ENCODE measurements around the gene CRELD2.

The CRELD2 gene

DNA sequence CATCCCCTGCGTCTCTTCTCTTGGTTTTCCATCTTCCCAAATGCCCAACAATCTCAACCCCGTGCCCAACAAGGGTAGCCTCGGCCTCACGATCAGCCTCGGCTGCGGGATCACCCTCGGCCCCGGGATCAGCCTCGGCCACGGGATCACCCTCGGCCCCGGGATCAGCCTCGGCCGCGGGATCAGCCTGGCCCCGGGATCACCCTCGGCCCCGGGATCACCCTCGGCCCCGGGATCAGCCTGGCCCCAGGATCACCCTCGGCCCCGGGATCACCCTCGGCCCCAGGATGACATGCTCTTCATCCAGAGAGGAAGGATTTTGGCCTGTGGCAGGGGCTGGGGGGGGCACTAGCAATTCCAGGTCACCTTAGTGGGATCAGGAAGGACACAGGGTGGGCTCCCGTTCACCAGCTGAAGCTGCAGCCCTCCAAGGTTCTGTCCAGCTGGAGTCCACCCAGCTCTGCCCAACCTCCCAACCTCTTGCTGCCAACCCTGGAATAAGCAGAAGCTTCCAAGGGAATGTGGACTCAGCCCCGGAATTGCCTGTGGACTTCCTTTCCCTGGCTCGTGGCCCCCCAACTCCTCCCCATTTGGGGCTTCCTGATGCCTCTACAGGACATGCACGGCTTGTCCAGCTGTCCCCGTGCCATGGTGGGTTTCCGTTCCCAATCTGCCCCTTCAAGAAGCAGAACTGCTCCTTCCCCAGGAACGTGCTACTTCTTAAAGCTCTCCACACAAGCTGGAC lies 6.4 kb upstream of the CRELD2 start:
- no peak for DNase-seq (ENCODE audit: low read depth in 2 of 2)

DNA sequence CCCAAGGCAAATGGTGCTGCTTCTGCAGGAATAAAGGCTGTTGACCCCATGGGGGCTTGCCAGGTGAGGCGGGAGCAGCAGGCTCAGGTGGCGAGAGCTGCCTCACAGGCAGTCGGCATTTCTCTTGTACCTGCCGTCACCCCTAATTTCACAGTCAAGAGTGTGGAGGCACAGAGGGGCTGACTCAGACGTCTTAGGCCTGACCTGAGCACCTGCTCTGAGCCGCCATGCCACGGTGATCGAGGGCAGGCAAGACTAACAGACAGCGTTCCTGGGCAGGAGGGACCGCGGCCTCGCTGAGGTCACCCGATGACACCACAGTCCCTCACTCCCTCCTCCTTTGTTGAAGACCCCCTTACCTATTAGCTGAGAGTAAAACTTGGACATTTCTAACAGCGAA lies 5.4 kb upstream of the CRELD2 start:
- no peak for DNase-seq (ENCODE audit: low read depth in 2 of 2)

DNA sequence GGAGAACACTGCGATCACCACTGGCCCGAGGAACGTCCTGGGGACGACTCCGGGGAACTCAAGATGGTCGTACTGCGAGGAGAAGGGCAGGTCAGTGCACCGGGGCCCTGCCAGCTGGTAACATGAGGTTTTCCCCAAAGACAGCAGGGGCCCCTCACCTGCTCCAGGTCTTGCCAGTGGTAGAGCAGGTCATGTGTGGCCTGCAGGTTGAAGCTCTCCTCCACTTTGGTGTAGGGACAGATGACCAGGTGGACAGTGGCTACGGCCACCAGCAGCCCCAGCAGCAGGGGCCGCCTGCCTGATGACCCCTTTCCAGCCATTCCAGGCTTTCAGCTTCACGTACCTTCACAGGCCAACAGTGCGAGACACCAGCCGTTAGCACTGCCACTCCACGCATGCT lies 5.0 kb upstream of the CRELD2 start:
- no peak for DNase-seq (ENCODE audit: low read depth in 2 of 2)

DNA sequence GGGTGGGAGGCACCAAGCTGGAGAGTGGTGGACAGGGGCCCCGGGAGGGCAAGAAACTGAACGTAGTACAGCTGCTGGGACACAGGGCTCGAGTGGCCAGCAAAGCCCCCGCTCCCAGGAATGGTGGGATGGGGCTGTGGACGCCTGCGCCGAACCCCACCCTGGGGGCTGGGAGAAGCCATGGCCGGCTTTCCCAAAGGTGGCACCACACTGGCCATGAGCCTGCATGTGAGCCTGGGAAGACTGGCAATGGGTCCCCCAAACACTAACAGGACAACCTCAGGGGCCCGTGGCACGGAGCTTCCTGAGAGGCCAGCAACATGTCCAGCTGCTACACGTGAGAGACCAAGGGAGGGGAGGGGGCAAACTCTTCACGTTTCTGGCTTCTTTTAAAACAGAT lies 4.2 kb upstream of the CRELD2 start:
- DNase-seq (ENCODE audit: low read depth in 2 of 2): no peak

DNA sequence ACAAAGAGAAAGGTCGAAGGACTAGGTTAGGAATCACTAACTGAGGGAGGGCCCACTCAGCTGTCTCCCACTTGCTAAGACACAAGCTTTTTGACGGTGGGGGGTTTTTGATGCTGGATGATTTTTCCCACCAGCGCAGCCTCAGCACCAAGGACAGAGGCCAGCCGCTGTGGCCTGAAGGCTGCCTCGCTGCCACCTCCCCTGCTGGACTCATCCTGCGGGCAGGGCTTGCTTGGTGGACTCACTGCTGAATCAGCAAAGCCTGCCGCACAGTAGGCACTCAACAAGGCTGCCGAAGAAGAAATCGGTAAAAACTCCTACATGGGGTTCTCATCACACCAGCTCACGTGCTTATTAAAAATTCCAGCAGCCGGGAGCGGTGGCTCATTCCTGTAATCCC lies 2.8 kb upstream of the CRELD2 start:
- DNase-seq (ENCODE audit: low read depth in 2 of 2): no peak

DNA sequence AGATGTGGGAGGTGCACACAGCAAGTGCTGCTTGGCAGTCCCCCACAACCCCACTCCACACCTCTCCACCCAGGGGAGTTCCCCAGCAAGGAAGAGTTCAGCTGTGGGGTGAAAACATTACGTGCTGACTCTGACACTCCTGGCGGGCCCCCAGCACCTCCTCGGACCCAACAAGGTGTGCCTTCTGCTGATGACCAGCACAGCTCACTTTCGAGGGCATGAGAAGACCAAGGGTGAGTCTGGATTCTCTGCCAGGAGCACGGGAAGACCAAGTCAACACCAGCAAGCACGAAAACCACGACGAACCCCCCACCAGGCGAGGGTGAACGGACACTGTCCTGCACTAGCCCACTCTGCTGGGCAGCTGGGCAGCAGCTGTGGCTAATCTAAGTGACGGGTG lies 1.6 kb upstream of the CRELD2 start:
- no peak for DNase-seq (ENCODE audit: low read depth in 2 of 2)

DNA sequence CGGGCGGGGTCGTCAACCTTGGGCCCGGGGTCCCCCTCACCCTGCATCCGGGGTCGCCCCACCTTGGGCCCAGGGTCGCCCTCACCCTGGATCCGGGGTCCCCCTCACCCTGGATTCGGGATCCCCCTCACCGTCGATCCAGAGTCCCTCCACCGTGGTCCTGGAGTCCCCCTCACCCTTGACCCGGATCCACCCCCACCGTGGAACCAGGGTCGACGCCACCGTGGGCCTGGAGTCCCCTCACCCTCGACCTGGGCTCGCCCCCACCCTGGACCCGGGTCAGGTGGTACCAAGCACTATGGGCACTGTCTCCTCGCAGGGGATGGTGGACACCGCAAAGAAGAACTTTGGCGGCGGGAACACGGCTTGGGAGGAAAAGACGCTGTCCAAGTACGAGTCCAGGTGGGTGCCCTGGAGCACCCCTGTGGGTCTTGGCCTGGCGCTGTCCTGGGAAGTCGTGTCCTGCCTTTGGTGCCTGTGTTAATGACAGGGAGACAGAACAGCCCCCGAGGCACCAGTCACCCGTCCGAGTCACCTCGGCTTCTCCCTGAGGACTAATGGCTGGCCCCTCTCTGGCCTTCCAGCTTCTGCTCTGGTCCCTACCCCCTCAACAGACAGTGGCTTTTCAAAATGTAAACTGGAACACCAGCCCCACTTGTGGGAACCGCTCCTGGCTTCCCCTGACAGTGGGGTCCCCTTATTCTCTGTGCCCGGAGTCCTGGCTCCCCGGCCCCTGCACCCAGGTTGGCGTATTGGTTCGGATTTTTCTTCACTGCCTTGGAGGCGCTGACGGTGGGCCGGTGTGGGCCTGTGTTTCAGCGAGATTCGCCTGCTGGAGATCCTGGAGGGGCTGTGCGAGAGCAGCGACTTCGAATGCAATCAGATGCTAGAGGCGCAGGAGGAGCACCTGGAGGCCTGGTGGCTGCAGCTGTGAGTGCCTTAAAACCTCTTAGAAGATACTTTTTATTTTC lies 762 bp downstream of the CRELD2 start:
- no peak for DNase-seq (ENCODE audit: low read depth in 2 of 2)

DNA sequence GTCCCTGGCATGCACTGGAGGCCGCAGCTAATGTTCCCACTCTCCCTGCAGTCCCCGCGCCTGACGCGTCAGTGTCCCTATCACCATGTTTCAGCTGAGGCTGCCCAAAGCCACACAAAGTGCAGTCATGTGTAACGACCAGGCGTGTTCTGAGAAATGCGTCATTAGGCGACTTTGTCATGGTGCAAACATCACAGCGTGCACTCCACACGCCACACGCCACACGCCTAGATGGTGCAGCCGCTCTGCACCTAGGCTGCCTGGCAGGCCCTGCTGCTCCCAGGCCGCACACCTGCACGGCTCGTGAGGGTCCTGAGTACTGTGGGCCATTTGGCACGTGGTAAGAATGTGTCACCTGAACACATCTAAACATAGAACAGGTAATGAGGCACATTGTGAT lies 2.4 kb downstream of the CRELD2 start:
- DNase-seq (ENCODE audit: low read depth in 2 of 2): no peak

DNA sequence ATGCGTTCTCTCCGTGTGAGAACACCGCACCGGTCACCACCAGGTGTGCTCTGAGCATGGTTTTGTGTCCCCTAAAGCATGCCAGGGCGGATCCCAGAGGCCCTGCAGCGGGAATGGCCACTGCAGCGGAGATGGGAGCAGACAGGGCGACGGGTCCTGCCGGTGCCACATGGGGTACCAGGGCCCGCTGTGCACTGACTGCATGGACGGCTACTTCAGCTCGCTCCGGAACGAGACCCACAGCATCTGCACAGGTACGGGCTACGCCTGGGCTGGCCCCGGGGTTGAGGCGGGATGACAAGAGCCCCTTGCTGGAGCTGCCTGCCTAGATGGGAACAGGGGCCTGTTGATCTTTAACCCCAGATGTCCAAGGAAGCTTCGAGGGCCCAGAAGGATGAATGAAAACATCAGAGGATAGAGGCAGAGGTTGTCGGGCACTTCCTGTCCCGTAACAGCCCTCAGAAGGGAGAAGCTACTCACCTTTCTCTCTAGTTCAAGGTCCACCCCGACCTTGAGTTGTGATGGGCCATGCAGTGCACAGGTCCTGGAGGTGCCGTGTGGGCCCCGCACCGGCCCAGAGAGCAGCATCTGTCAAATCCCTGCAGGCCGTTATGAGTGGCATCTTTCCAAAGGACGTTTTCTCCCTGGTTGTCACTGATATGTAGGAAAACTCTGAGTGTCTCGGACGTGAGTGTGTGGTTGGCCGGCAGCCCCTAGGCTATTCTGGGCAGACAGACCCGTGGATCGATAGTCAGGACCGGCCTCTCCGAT lies 3.3 kb downstream of the CRELD2 start:
- no peak for DNase-seq (ENCODE audit: low read depth in 2 of 2)

DNA sequence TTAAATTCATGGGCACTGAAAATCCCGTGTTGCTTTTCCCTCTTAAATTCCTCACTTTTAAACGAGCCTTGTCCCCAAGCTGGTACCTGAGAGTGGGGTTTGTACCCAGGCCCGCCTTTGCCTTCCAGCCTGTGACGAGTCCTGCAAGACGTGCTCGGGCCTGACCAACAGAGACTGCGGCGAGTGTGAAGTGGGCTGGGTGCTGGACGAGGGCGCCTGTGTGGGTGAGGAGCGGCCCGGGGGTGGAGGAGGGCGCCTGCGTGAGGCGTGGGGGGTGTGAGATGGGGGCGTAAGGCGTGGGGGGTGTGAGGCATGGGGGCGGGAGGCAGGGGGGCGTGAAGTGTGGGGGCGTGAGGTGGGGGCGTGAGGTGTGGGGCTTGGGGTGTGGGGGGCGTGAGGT lies 4.0 kb downstream of the CRELD2 start:
- DNase-seq (ENCODE audit: low read depth in 2 of 2): no peak

DNA sequence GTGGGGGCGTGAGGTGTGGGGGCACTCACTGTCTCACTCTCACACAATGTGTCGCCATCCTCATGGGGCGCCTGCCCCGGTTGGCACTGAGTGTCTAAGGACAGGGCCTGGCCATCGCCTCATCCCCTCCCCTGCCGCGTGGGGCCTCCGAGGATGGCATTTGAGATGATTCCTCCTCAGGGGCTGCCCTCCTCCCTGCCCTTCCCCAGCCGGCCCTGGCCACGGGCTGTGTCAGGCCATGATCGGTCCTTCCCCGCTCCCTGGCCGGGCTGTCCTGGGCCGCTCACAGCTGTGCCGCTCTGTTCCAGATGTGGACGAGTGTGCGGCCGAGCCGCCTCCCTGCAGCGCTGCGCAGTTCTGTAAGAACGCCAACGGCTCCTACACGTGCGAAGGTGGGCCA lies 4.5 kb downstream of the CRELD2 start:
- no peak for DNase-seq (ENCODE audit: low read depth in 2 of 2)

DNA sequence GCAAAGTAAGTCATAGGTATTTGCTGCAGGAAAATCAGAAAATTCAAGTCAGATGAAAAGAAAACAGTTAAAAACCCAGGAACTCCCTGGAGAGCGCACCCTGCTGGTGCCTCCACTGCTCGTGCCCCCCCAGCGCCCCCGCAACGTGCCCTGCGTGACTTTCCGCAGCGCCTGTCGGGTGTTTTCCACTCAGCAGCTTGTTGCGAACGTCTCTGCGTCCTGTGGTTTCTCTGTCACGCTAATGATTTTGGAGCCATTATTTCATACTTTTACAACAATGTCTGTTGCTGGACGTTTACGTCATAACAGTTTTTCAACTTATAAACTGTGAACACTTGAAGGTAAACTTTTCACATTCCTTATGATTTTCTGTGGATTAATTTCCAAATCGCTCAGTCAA lies 5.0 kb downstream of the CRELD2 start:
- no peak for DNase-seq (ENCODE audit: low read depth in 2 of 2)

DNA sequence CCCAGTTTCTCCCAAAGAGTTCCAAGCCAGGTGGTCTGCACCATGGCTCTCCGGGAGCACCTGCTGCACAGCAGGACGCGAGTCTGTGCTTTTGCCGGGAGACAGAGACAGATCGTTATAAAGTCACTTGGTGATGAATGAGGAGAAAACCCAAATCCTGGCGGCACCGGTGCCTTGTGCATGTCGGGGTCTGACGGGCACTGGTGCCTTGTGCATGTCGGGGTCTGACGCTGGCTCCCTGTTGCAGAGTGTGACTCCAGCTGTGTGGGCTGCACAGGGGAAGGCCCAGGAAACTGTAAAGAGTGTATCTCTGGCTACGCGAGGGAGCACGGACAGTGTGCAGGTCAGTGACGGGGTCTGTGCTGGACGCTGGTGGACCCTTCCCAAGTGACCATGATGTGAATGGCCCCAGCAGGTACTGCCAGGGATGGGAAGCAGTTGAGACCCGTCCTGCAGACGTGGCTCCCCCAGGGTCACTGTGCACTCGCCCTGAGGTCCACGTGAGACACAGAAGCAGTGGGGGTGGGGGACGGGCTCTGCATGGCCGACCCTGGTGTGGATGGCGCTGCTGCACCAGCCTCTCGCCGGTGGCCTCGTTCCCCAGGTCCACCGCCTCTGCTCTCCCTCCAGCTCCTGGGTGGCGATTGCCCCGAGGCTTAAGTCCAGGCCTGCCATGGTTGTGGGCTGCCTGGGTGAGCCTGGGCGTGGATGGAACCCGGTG lies 5.8 kb downstream of the CRELD2 start:
- DNase-seq (ENCODE audit: low read depth in 2 of 2): no peak

DNA sequence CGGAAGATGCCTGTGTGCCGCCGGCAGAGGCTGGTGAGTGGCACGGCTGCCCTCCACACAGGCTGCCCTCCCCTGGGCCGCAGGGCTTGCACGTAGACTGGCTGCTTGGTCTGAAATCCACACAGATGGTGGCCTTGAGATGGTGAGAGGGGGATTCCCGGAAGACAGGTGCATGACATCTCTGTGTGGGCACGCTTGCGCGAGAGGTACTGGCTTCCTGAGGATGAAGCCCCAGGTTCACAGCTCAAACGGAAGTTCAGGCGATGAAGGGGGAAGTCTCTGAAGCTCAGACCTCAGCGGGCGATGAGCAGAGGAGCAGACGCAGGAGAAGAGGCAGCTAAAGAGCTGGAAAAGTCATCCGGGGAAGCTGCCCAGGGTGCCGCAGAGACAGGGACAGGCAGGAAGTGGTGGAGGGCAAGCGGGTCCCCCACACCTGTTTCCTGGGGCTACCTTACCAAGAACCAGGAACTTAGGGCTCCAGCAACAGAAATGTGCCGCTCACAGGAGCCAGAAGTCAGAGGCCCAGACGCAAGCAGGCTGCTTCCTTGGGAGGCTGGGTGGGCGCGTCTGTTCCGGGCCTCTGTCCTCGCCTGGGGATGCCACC lies 7.2 kb downstream of the CRELD2 start:
- DNase-seq (ENCODE audit: low read depth in 2 of 2): peak in 1 of 2 donors; percentile 52

DNA sequence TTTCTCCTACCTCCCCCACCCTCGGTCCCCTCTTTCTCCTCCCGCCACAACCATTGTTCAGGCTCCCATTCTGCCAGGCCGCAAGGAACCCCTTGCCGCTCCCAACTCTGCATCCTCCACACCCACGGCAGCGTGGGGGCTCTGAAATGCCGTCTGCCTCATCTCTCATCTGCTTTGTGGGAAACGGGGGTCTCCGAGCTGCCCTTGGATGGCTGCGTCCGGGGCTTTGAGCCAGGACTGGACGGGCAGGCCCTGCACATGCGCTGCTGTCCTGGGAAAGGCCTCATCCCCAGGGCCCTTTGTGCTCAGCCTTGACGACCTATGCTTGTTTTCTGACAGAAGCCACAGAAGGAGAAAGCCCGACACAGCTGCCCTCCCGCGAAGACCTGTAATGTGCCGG lies 8.5 kb downstream of the CRELD2 start:
- DNase-seq (ENCODE audit: low read depth in 2 of 2): no peak

DNA sequence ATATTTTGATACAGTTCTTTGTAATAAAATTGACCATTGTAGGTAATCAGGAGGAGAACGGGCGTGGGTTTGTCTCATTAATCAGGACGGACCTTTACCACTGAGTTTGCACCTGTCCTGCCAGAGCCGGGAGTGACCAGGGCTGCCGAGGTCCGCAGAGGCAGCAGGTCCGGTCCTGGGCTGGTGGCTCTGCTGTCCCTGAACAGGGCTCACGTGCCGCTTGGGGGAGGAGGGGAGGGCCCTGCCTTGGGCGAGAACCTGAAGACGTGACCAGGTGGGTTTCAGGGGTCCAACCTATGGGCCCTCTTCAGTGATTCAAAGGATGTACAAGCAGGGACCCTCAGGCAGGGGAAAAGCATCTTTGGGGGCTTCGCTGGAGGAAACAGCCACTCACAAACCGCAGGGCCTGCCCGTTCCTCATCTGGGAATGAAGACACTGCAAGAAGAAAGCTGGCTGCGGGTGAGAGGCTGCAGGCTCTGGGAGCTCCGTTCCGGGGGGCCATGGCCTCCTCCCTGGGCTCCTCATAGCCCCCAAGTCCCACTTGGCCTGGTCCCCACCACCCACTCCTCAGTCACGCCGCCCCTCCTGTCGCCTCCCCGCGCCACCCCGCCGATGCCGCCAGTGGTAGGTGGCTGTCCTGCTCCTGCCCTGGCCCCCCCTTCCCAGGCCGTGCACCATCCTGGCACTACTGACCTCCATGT lies 9.2 kb downstream of the CRELD2 start:
- no peak for DNase-seq (ENCODE audit: low read depth in 2 of 2)

DNA sequence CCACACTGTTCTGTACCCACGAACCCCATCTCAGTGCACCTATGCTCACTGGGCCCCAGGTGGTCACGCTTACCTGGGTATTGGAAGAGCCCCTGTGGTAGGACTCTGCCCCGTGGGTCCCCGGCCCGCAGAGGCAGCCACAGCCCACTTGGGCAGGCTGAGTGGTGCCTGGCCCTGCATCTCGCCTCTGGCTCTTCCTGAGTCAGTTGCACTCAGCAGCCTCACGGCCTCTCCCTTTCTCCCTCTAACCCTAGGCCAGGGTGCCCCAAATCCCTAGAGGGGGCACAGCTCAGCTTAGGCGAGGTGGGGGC lies 9.7 kb downstream of the CRELD2 start:
- DNase-seq (ENCODE audit: low read depth in 2 of 2): no peak

DNA sequence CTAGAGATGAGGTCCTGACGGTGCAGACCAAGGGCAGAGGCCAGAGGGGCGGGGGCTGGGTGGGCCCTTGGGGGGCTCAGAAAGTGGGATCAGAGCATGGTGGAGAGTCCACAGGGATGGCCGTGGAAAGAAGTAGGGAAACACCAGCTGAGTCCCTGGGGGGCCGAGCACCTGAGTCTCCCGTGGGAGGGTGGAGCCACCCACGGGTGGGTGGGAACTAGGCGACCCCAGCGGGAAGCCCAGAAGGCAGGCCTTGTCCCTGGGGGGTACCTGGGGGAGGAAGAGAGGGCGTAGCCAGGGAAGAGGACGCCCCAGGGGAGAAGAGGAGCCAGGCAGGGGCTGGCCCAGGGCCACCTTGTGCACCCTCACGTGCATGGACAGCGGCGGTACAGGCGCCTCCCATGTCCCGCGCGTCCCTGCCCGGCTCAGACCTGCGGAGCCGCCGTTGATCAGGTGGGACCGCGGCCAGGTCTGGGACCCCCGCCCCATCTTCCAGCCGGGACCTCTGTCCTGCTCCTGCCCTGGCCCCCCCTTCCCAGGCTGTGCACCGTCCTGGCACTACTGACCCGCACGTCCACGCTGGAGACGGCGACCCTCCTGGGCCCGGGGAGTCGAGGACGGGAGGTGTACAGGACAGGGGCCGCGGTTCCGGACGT lies 10.2 kb downstream of the CRELD2 start:
- DNase-seq (ENCODE audit: low read depth in 2 of 2): no peak

DNA sequence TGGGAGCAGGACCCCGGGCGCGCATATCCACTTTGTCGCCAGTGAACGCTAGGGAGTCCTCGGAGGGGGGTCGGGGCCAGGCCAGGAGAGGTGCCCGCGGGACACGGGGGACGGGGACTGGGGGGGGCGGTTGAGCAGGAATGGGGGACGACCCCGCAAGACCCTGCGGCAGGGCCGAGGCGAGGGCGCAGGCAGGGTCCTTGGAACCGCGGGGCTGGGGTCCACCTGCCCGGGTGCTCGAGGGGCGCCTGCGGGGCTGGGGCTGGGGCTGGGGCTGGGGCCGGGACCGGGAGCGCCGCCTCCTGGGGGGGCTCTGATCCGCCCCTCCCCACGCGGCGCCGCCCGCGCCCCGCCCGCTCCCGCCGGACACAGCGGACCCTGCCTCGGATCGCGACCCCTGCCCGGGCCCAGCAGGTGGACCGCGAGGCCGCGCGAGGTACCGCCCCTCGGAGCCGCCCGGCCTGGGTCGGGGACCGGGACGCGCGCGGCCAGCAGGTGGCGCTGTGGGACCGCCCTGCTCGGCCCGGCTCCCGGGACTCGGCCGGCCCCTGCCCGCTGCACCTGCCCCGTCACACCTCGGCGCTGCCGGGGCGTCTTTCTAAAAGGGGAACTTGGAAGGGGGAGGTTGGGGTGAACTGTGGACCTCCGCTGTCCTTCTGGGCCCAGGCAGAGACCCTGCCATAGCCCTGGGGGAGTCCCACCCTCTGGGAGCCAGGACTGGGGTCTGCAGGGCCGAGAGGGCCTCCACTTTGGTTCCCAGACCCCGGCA lies 11.0 kb downstream of the CRELD2 start:
- peak; percentile 67 to 75 for DNase-seq (ENCODE audit: low read depth in 2 of 2)

All from activated CD4-positive, alpha-beta T cell treated with anti-CD3 and anti-CD28 coated beads for 24 hours (primary cell).